SHP77 treated with DMSO at 0.1 percent for 48 hours (cell line): ENCODE results near the gene PJA2.
"Not testable (repeated sequence)": the region's sequence is repeated elsewhere in the genome, so short reads cannot be mapped to it uniquely, and the experiment has no call there.

Experiments used
- DNase-seq: peaks from one replicate; lab custom pipeline; 2025; lab: John Stamatoyannopoulos, UW

PJA2 gene

GRCh38 chr5:109309326-109310063 is 100.3 kb downstream of the PJA2 start:
- no peak for DNase-seq

GRCh38 chr5:109307951-109308350 is 101.8 kb downstream of the PJA2 start:
- no peak for DNase-seq

- no peak for DNase-seq
Observed at GRCh38 chr5:109307456-109307855, 102.3 kb downstream of the PJA2 start.

- no peak for DNase-seq
Observed at GRCh38 chr5:109305352-109305751, 104.4 kb downstream of the PJA2 start.

- no peak for DNase-seq
Observed at GRCh38 chr5:109304309-109304708, 105.5 kb downstream of the PJA2 start.

GRCh38 chr5:109300367-109300766 is 109.4 kb downstream of the PJA2 start:
- no peak for DNase-seq

GRCh38 chr5:109299557-109299956 is 110.2 kb downstream of the PJA2 start:
- DNase-seq, result no peak

GRCh38 chr5:109298794-109299193 is 111.0 kb downstream of the PJA2 start:
- DNase-seq, result no peak

GRCh38 chr5:109297900-109298299 is 111.9 kb downstream of the PJA2 start:
- DNase-seq, result no peak

GRCh38 chr5:109291090-109291489 is 118.7 kb downstream of the PJA2 start:
- no peak for DNase-seq

GRCh38 chr5:109290231-109290630 is 119.5 kb downstream of the PJA2 start:
- DNase-seq, result no peak

- DNase-seq, result not testable (repeated sequence)
Observed at GRCh38 chr5:109286628-109287027, 123.1 kb downstream of the PJA2 start.
